Panc1 (cell line): ENCODE measurements around the gene COA6. TPM values are rescaled to one million over a fixed set of nuclear protein-coding genes. Genes with fewer than 3 reads are reported as not detected.

Experiments
- ATAC-seq: fragments of 200-7000 bp; cut with Tn5 transposase; 2 replicates; pipeline ENCODE4 v1.9.1; 2020; ENCODE audit warnings: mild to moderate bottlenecking, moderate library complexity
- BruUV-seq: library from RNA; stranded (reverse); fragments of 400-500 nt; replicated peaks from 2 replicates; lab custom pipeline; 2021; lab: Mats Ljungman, UMichigan
- CTCF ChIA-PET: fragments of 300-600 bp; sonication (Branson Sonifier 250); formaldehyde crosslinking; loops from one replicate; lab custom pipeline; 2022; ENCODE audit warnings: antibody characterized with exemption; lab: Charles Lee
- POLR2A ChIA-PET: fragments of 300-600 bp; sonication (Branson Sonifier 250); formaldehyde crosslinking; loops from one replicate; lab custom pipeline; 2022; ENCODE audit warnings: antibody characterized with exemption; lab: Charles Lee
- DNase-seq: peaks from one replicate; pipeline ENCODE4 v3.0.0-alpha.2; 2010; ENCODE audit warnings: low read depth, low spot score
- H3K27ac ChIP-seq: 2 replicates; pipeline ENCODE4 v1.5.1; 2011; ENCODE audit warnings: mild to moderate bottlenecking, low read length, inconsistent platforms
- H3K27me3 ChIP-seq: fragments of 200-500 bp; sonication (Bioruptor generic); 2 replicates; pipeline ENCODE4 v1.6.0; 2014; ENCODE audit warnings: low read length, inconsistent platforms; ENCODE audit not compliant: control insufficient read depth, insufficient read depth
- H3K36me3 ChIP-seq: fragments of 200-500 bp; sonication (Bioruptor generic); 2 replicates; pipeline ENCODE4 v1.5.1; 2014; ENCODE audit warnings: inconsistent platforms, mild to moderate bottlenecking, low read length, moderate library complexity; ENCODE audit not compliant: control insufficient read depth, insufficient read depth
- H3K4me1 ChIP-seq: 2 replicates; pipeline ENCODE4 v1.5.1; 2011; ENCODE audit warnings: inconsistent platforms, mild to moderate bottlenecking, low read length, moderate library complexity; ENCODE audit not compliant: control insufficient read depth, insufficient read depth
- H3K4me3 ChIP-seq, 2 experiments: 2 replicates each; pipeline ENCODE4 v1.5.1; 2011 to 2012; ENCODE audit warnings: low read depth in 2 of 2, low read length in 2 of 2, mild to moderate bottlenecking in 2 of 2, inconsistent platforms in 1 of 2, moderate library complexity in 1 of 2
- H3K9me3 ChIP-seq: fragments of 200-500 bp; sonication (Bioruptor generic); 2 replicates; pipeline ENCODE4 v1.5.1; 2014; ENCODE audit warnings: low read depth, mild to moderate bottlenecking, inconsistent platforms, low read length, moderate library complexity; ENCODE audit not compliant: control insufficient read depth, insufficient read depth
- CTCF ChIP-seq: fragments of 450-650 bp; IDR thresholded peaks from 2 replicates; pipeline ENCODE4 v1.5.1; 2017; ENCODE audit warnings: mild to moderate bottlenecking
- REST ChIP-seq, 2 experiments: IDR thresholded peaks; 2 replicates each; pipeline ENCODE4 v1.6.1; 2011 to 2012; ENCODE audit warnings: low read depth in 2 of 2, control low read depth in 1 of 2, low read length in 1 of 2, mild to moderate bottlenecking in 1 of 2, moderate library complexity in 1 of 2; ENCODE audit not compliant: insufficient read depth in 1 of 2
- SIN3A ChIP-seq: IDR thresholded peaks from 2 replicates; pipeline ENCODE4 v1.6.1; 2012; ENCODE audit warnings: low read depth, mild to moderate bottlenecking, low read length, moderate library complexity, borderline replicate concordance; ENCODE audit not compliant: insufficient read depth
- TCF7L2 ChIP-seq: IDR thresholded peaks from 2 replicates; pipeline ENCODE4 v1.6.1; 2011; ENCODE audit warnings: mild to moderate bottlenecking, low read depth, low read length, inconsistent platforms
- in situ Hi-C: cut with HindIII; loops from 2 replicates; pipeline ENCODE4 v1.10.0; 2016; ENCODE audit warnings: low sequenced_read_pairs, low pct_unique_long_range_greater_than_20kb
- intact Hi-C: fragments of 100-400 bp; cut with micrococcal nuclease; formaldehyde crosslinking; loops from one replicate; pipeline ENCODE4 v1.10.0; 2022; ENCODE audit not compliant: unreplicated experiment
- total RNA-seq: library from RNA; stranded (reverse); gene quantifications from one replicate; pipeline ENCODE4 v1.2.1, GENCODE V29; 2021; ENCODE audit not compliant: unreplicated experiment

COA6 gene
- total RNA-seq, 1 experiment from 2014 or later: 50.1 TPM

GRCh38 chr1:234345237-234345636, 28.0 kb upstream of the COA6 start:
- intact Hi-C loops (no loop called here), in situ Hi-C loops (no loop called here)
- H3K27ac ChIP-seq: no peak overlapping the region
- CTCF ChIA-PET: no interaction called here
- TF ChIP-seq CTCF (no peak), SIN3A (no peak), REST (IDR thresholded peaks at IDR 0.05; ENCODE audit: insufficient read depth in 1 of 2, low read depth in 2 of 2, low read length in 1 of 2) (no peak)
- no peak overlapping the region for H3K4me3 ChIP-seq
- H3K27me3 ChIP-seq: no peaks in the 10 kb centered on the region
- no peaks in the 10 kb centered on the region for H3K9me3 ChIP-seq
- BruUV-seq: no TSS peak
- no peak for ATAC-seq
- no peaks in the 10 kb centered on the region for H3K36me3 ChIP-seq
- H3K4me1 ChIP-seq: no peaks in the 10 kb centered on the region
- POLR2A ChIA-PET: no interaction called here
- no peak for DNase-seq

- CTCF ChIA-PET: no interaction called here
- Histone ChIP-seq H3K36me3 (no peaks in the 10 kb centered on the region), H3K4me1 (no peaks in the 10 kb centered on the region), H3K27me3 (no peaks in the 10 kb centered on the region; the same call in 1 of the 2 replicates), H3K27ac (no peak overlapping the region), H3K9me3 (no peaks in the 10 kb centered on the region), H3K4me3 (no peak overlapping the region)
- TF ChIP-seq REST (IDR thresholded peaks at IDR 0.05; ENCODE audit: insufficient read depth in 1 of 2, low read depth in 2 of 2, low read length in 1 of 2) (no peak), CTCF (no peak), TCF7L2 (no peak)
- ATAC-seq (no peak), DNase-seq (no peak)
- intact Hi-C loops: no loop called here
- no TSS peak for BruUV-seq
- POLR2A ChIA-PET: no interaction called here
- in situ Hi-C loops: no loop called here
These were observed 24.3 kb upstream of the COA6 start for GRCh38 chr1:234348964-234349363.
